Activated CD4-positive, alpha-beta T cell treated with anti-CD3 and anti-CD28 coated beads, Interleukin-2, Interleukin-4, amounts not matched to agents 100 ng/mL and 50 ng/mL, durations not matched to agents 16 hours and 8 hours (primary cell): ENCODE data around the gene FBXW5.

Source experiments
- DNase-seq: peaks from one replicate; pipeline ENCODE4 v3.0.0-alpha.2; 2020; ENCODE audit warnings: low spot score

Gene FBXW5

GRCh38 chr9:136930014-136930413 is 14.5 kb downstream of the FBXW5 start:
- DNase-seq, result no peak

DNA sequence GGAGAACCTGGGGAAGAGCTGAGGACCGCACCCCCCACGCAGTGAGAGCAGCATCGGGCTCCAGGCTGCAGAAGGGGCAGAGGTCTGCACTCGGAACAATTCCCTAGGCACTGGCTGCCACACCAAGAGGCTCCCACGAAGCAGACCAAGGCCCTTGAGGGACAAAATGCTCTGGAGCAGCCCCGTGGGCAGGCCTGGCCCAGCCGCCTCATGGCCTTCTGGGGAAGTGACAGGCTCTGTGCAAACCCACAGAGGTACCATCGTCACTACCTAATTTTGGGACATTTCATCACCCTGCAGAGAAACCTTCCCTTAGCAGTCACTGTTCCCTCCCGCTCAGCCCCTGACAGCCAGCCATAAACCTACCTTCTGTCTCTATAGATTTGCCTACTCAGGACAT is 15.9 kb downstream of the FBXW5 start:
- DNase-seq, result no peak

DNA sequence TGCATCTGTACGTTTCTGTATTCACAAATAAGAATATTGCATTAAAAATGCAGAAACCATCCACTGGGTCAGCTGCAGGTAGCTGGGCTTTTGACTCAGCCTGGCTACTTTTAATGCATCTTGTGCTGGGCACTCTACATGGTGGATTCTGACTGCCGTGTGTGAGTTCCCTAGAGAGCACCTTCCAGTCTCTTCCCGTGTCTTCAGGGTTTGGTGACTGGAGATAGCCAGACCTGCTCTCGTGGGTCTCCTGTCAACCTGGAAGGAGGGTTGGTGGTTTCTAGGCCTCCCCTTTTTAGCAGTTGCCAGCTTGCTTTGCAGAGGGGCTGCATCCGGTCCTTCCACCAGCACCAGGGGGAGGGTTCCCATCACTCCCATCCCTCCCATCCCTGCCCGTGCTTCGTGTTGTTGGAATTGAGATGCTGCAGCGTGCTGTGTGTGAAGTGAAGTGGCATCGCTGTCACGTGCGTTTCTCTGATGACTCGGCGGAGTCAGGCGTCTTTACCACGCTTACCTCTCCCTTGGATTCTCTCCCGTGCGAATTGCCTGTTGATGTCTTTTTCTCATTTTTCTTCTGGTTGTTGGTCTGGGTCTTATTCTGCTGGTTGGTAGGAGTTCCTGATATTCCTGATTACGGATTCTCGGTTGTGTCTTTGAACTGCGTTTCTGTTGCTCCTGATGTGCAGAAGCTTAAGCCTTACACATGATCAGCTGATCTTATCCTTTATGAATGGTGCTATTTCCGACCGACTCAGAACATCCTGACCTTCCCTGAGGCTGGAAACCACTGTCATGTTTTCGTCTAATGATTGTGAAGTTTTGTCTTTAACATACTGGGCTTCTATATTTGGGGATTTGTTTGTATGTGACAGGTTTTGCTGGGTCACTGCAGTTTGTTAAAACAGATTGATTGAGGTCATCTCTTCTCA is 16.9 kb downstream of the FBXW5 start:
- no peak for DNase-seq

DNA sequence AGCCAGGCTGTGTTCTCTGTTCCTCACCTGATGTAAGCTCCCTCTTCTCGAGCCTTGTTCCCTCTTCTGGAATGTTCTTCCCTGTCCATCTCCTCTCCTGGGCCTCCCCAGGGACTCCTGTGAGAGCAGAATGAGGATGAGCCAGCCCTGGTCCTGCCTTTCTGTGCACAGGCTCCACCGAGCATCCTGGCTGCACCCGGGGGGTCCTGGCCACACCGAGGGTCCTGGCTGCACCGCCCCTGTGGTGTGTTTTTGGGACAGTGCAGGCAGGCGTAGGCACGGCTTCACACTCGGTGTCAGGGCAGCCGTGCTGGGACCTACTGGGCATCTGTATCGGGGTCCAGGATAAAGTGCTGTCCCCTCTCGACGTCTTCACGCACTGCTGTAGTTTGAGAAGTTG is 17.8 kb downstream of the FBXW5 start:
- no peak for DNase-seq

DNA sequence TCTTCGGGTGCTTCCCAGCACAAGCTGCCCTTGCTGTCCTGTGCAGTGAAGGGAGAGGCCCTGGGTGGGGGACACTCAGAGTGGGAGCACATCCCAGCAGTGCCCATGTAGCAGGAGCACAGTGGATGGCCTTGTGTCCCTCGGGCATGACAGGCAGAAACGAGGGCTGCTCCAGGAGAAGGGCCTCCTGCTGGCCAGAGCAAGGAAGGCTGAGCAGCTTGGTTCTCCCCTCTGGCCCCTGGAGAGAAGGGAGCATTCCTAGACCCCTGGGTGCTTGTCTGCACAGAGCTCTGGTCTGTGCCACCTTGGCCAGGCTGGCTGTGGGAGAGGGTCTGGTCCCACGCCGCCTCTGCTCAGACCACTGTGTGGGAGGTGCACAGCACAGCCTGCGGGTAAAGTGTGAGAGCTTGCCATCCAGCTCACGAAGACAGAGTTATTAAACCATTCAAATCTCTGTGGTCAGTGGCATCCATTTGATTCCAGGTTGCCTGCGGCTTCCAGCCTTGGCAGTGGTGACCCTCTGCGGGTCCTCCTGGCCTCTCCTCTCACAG is 18.3 kb downstream of the FBXW5 start:
- DNase-seq, result no peak

DNA sequence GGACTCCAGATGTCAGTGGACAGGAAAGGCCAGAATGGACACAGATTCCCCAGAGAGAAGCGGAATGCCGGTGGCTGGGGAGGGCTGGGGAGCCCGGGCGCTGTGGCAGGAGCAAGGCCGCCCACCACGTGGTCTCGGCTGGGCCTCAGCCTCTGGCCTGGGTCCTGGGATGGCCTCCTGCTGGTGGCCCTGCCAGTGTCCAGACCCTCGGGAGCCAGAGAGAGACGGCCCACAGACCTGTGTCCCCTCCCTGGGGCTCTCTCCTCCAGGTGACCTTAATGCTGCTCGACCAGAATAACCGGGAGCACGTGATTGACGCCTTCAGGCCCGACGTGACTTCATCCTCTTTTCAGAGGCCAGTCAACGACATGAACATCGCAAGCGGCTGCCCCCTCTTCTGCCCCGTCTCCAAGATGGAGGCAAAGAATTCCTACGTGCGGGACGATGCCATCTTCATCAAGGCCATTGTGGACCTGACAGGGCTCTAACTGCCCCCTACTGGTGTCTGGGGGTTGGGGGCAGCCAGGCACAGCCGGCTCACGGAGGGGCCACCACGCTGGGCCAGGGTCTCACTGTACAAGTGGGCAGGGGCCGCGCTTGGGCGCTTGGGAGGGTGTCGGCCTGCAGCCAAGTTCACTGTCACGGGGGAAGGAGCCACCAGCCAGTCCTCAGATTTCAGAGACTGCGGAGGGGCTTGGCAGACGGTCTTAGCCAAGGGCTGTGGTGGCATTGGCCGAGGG is 19.0 kb downstream of the FBXW5 start:
- no peak for DNase-seq

DNA sequence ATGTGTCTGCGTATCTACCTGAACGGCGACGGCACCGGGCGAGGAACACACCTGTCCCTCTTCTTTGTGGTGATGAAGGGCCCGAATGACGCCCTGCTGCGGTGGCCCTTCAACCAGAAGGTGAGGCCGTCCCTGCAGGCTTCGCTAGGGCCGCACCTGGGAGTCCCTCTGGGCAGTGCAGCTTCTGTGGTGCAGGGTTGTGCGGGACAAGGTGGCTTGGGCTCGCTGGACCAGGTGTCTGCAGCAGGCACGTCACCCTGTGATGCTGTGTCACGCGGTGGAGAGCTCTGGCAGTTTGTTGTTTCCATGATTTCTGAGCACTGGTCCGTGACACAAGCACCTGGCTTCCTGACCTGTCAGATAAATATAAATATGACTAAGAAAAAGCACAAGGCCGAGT is 20.7 kb downstream of the FBXW5 start:
- DNase-seq, result no peak

- no peak for DNase-seq
Observed at GRCh38 chr9:136922540-136922939, 22.0 kb downstream of the FBXW5 start.

DNA sequence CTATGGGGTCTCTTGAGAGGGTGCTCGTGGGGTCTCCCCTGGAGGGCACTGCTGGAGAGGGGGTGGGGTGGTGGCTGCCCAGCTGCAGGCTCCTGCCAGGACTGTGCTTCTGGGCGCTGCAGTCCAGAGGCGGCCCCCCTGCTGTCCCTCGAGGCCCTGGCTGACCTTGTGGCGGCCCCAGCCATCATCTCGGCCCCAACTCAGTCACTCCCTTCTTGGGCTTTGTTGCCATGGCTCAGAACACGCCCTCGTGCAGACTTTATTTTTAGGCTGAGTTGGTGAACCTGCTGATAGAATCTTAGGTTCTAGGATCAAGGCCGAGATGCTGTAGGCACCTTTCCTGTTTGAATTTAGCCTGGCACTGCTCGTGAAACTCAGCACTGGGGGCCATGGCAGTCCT is 22.8 kb downstream of the FBXW5 start:
- DNase-seq, result no peak

- no peak for DNase-seq
Observed at GRCh38 chr9:136921307-136921706, 23.2 kb downstream of the FBXW5 start.

DNA sequence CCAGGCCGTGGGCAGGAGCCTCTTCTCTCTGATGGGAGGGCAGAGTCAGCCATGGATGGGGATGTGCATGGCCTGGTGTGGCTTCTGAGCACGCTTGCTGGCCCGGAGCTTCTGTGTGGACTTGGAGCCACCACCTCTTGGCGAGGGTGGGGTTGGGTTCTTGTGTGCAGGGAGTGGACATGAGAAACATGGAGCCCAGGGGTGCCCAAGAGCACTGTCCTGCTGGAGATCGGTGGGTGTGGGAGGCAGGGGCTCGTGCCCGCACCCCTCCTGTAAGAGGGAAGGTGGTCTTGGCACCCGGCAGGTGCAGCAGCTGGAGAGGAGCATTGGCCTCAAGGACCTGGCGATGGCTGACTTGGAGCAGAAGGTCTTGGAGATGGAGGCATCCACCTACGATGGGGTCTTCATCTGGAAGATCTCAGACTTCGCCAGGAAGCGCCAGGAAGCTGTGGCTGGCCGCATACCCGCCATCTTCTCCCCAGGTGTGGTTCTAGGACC is 23.8 kb downstream of the FBXW5 start:
- no peak for DNase-seq

GRCh38 chr9:136920069-136920468 is 24.5 kb downstream of the FBXW5 start:
- no peak for DNase-seq

DNA sequence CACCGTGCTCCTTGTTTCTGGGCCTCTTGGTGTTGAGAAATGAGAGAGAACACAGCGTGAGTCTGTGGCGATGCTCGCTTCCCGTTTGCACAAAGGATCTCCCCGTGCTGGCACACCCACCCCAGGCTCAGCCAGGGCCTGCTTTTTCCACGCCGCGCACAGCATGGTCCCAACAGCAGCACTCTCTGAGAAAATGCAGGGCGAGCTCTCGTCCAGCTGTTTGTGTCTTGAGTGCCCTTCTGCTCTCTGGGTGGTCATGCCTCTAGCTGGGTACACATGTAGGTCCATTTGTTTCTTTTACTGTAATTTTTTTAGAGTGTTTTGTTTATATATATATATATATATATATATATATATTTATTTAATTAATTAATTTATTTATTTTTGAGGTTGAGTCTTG is 26.6 kb downstream of the FBXW5 start:
- DNase-seq, result no peak

GRCh38 chr9:136916330-136917184 is 28.0 kb downstream of the FBXW5 start:
- DNase-seq, result no peak

DNA sequence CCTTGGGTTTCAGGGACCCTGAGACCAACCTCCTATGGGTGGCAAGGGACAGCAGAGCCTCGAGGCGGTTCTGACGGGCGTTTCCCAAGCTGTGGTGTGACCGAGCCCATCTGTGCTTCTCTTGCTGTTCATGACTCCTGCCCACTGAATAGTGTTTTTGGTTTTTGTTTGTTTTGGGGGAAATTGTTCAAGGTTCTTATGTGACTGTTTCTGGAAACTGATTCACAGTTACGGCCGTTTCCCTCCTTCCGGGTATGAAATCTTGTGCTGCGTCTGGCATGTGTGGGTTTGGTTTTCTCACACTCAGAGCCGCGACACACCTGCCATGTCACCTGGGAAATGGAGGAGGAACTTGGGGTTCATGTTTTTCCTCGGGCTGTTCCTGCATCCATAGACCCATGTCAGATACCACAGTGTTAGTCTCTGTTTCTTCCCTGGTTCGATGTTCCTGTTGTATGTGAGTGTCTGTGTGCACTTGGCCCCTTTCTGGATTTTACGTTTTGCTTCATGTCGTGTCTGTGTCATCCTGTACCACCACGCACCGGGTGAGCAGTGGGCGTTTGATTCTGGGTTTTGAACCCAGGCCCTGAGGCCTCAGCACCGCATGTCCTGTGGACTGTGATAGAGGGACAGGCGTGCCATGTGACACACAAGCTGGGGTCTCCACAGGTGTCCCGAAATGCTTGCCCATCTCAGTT is 28.8 kb downstream of the FBXW5 start:
- DNase-seq, result no peak

- no peak for DNase-seq
Observed at GRCh38 chr9:136913701-136914438, 30.7 kb downstream of the FBXW5 start.

- DNase-seq, result no peak
Observed at GRCh38 chr9:136910901-136911245, 33.7 kb downstream of the FBXW5 start.

GRCh38 chr9:136910197-136910900 is 34.2 kb downstream of the FBXW5 start:
- DNase-seq, result no peak

GRCh38 chr9:136907011-136907914 is 37.3 kb downstream of the FBXW5 start:
- DNase-seq, result no peak
